A172 (cell line): ENCODE data around the gene CBLN4. TPM values are rescaled to one million over a fixed set of nuclear protein-coding genes. Genes with fewer than 3 reads are reported as not detected.

ENCODE experiments used
- DNase-seq: peaks from one replicate; pipeline ENCODE4 v3.0.0-alpha.2; 2015; ENCODE audit warnings: low spot score
- total RNA-seq: library from RNA; depleted of rRNA; stranded (reverse); fragments of >200 nt; shearing (Covaris generic); gene quantifications from 2 replicates; pipeline ENCODE4 v1.2.3, GENCODE V29; 2014; rRNA removed

CBLN4 gene
- not detected in 2 replicates for total RNA-seq

- no peak for DNase-seq
Measured at GRCh38 chr20:56005389-56005715, at the start of gene CBLN4. TSS of gene CBLN4 (minus strand) at chr20:56005519. CDS start at chr20:56004171, 1,348 bp downstream.

- no peak for DNase-seq
Measured at GRCh38 chr20:56043227-56043626, 37.9 kb upstream of the CBLN4 start.

GRCh38 chr20:56032251-56032650, 26.9 kb upstream of the CBLN4 start:
- no peak for DNase-seq

GRCh38 chr20:56018716-56019115, 13.4 kb upstream of the CBLN4 start:
- DNase-seq: no peak

- no peak for DNase-seq
Measured at GRCh38 chr20:56018194-56018593, 12.9 kb upstream of the CBLN4 start.

GRCh38 chr20:56017560-56017959, 12.2 kb upstream of the CBLN4 start:
- DNase-seq: no peak

GRCh38 chr20:56014998-56015397, 9.7 kb upstream of the CBLN4 start:
- no peak for DNase-seq

GRCh38 chr20:56014151-56014550, 8.8 kb upstream of the CBLN4 start:
- DNase-seq: no peak

GRCh38 chr20:56004611-56005388, 519 bp downstream of the CBLN4 start:
- no peak for DNase-seq

- no peak for DNase-seq
Measured at GRCh38 chr20:56004007-56004406, 1.3 kb downstream of the CBLN4 start.

GRCh38 chr20:56002908-56003800, 2.2 kb downstream of the CBLN4 start:
- no peak for DNase-seq

GRCh38 chr20:56001890-56002289, 3.4 kb downstream of the CBLN4 start:
- no peak for DNase-seq

- no peak for DNase-seq
Measured at GRCh38 chr20:56001106-56001785, 4.1 kb downstream of the CBLN4 start.

- DNase-seq: no peak
Measured at GRCh38 chr20:55978550-55978949, 26.8 kb downstream of the CBLN4 start.

GRCh38 chr20:55977690-55978459, 27.4 kb downstream of the CBLN4 start:
- no peak for DNase-seq

GRCh38 chr20:55974491-55975202, 30.7 kb downstream of the CBLN4 start:
- DNase-seq: no peak

GRCh38 chr20:55964790-55965189, 40.5 kb downstream of the CBLN4 start:
- no peak for DNase-seq

GRCh38 chr20:55961376-55962330, 43.7 kb downstream of the CBLN4 start:
- DNase-seq: no peak

- DNase-seq: no peak
Measured at GRCh38 chr20:55953201-55953600, 52.1 kb downstream of the CBLN4 start.

GRCh38 chr20:55947701-55948100, 57.6 kb downstream of the CBLN4 start:
- DNase-seq: no peak
